ENCODE measurements around the gene YBX2.
"Not testable (repeated sequence)": the region's sequence is repeated elsewhere in the genome, so short reads cannot be mapped to it uniquely, and the experiment has no call there.

Gene YBX2

GRCh38 chr17:7246779-7247178, 47.7 kb downstream of the YBX2 start:
- no peak for DNase-seq (ENCODE audit: low read depth in 2 of 2)

- not testable (repeated sequence) for DNase-seq (ENCODE audit: low read depth in 2 of 2)
These were observed 50.6 kb downstream of the YBX2 start for GRCh38 chr17:7243838-7244237.

GRCh38 chr17:7243453-7243729, 51.0 kb downstream of the YBX2 start:
- no peak for DNase-seq (ENCODE audit: low read depth in 2 of 2)

- DNase-seq (ENCODE audit: low read depth in 2 of 2) = peak; percentile 83 to 88
These were observed 51.6 kb downstream of the YBX2 start for GRCh38 chr17:7242717-7243452.

- peak; percentile 89 to 91 for DNase-seq (ENCODE audit: low read depth in 2 of 2)
These were observed 52.4 kb downstream of the YBX2 start, which contains the start of gene GABARAP for GRCh38 chr17:7241783-7242716. Gene GABARAP (minus strand): TSS chr17:7242449. CDS start chr17:7242330, 119 bp downstream.

GRCh38 chr17:7241090-7241733, 53.2 kb downstream of the YBX2 start:
- no peak for DNase-seq (ENCODE audit: low read depth in 2 of 2)

- DNase-seq (ENCODE audit: low read depth in 2 of 2) = no peak
These were observed 54.1 kb downstream of the YBX2 start for GRCh38 chr17:7240375-7240774.

- peak; percentile 94 to 97 for DNase-seq (ENCODE audit: low read depth in 2 of 2)
These were observed 55.1 kb downstream of the YBX2 start, which contains the start of gene PHF23 for GRCh38 chr17:7239091-7240027. Gene PHF23 (minus strand): TSS chr17:7239457. CDS start chr17:7239279, 178 bp downstream.

- DNase-seq (ENCODE audit: low read depth in 2 of 2) = no peak
These were observed 55.9 kb downstream of the YBX2 start for GRCh38 chr17:7238420-7239090.

Data from stimulated activated CD8-positive, alpha-beta memory T cell treated with anti-CD3 and anti-CD28 coated beads, Interleukin-2, amount 100 ng/mL, for 1 hour (primary cell).